Calu3 (cell line): Measurements from ENCODE around the gene C16orf92. TPM values are rescaled to one million over a fixed set of nuclear protein-coding genes. Genes with fewer than 3 reads are reported as not detected.

ENCODE experiments used
- BruUV-seq: library from RNA; stranded (reverse); fragments of 400-500 nt; replicated peaks from 2 replicates; lab custom pipeline; 2021; lab: Mats Ljungman, UMichigan
- CTCF ChIA-PET: fragments of 300-600 bp; sonication (Branson Sonifier 250); formaldehyde crosslinking; loops from one replicate; lab custom pipeline; 2022; ENCODE audit warnings: antibody characterized with exemption; lab: Charles Lee
- DNase-seq: peaks from one replicate; pipeline ENCODE4 v3.0.0; 2022
- H3K27ac Mint-ChIP-seq: one replicate; pipeline ENCODE4 v1.8.0; 2022; ENCODE audit warnings: mixed read lengths; ENCODE audit not compliant: unreplicated experiment
- H3K27me3 Mint-ChIP-seq: one replicate; pipeline ENCODE4 v1.8.0; 2022; ENCODE audit warnings: mixed read lengths; ENCODE audit not compliant: unreplicated experiment
- H3K36me3 Mint-ChIP-seq: one replicate; pipeline ENCODE4 v1.8.0; 2022; ENCODE audit warnings: mild to moderate bottlenecking, moderate library complexity, mixed read lengths; ENCODE audit not compliant: insufficient read depth, unreplicated experiment
- H3K4me1 Mint-ChIP-seq: one replicate; pipeline ENCODE4 v1.8.0; 2022; ENCODE audit warnings: mild to moderate bottlenecking, low read depth, mixed read lengths; ENCODE audit not compliant: unreplicated experiment
- H3K4me3 Mint-ChIP-seq: one replicate; pipeline ENCODE4 v1.8.0; 2022; ENCODE audit warnings: mild to moderate bottlenecking, low read depth, moderate library complexity, mixed read lengths; ENCODE audit not compliant: unreplicated experiment
- H3K9me3 Mint-ChIP-seq: one replicate; pipeline ENCODE4 v1.8.0; 2022; ENCODE audit warnings: low read depth, mixed read lengths; ENCODE audit not compliant: unreplicated experiment
- CTCF ChIP-seq: fragments of 200-600 bp; IDR thresholded peaks from one replicate; pipeline ENCODE4 v1.8.0; 2022; ENCODE audit warnings: antibody characterized with exemption; ENCODE audit not compliant: unreplicated experiment
- intact Hi-C: fragments of 100-400 bp; cut with micrococcal nuclease; formaldehyde crosslinking; loops from one replicate; pipeline ENCODE4 v1.10.0; 2022; ENCODE audit not compliant: unreplicated experiment
- total RNA-seq: library from RNA; stranded (reverse); gene quantifications from 2 replicates; pipeline ENCODE4 v1.2.3, GENCODE V29; 2022

The C16orf92 gene
- total RNA-seq, 1 experiment from 2014 or later = not detected

- DNase-seq = no peak
- H3K27me3 Mint-ChIP-seq = no peaks in the 10 kb centered on the region
- CTCF ChIA-PET = interaction anchor here (1.2 kb wide), 1 partner anchor 12 kb away, joined by 3 read pairs; no protein-coding TSS in a partner anchor
- TF ChIP-seq CTCF = no peak
- no peaks in the 10 kb centered on the region for H3K4me1 Mint-ChIP-seq
- H3K4me3 Mint-ChIP-seq = no peak overlapping the region
- no TSS peak for BruUV-seq
- no peak overlapping the region for H3K27ac Mint-ChIP-seq
- intact Hi-C loops = no loop called here
- H3K36me3 Mint-ChIP-seq = peaks cover 44% of the 10 kb centered on the region
- no peaks in the 10 kb centered on the region for H3K9me3 Mint-ChIP-seq
Observed at GRCh38 chr16:29987371-29988085, 35.5 kb upstream of the C16orf92 start.

- intact Hi-C loops = no loop called here
- BruUV-seq = no TSS peak
- DNase-seq = no peak
- Mint-ChIP-seq H3K27ac (no peak overlapping the region), H3K27me3 (no peaks in the 10 kb centered on the region), H3K36me3 (peaks cover 41% of the 10 kb centered on the region), H3K4me1 (no peaks in the 10 kb centered on the region), H3K4me3 (no peak overlapping the region), H3K9me3 (no peaks in the 10 kb centered on the region)
- no peak for TF ChIP-seq CTCF
- CTCF ChIA-PET = interaction anchor here (1.2 kb wide), 1 partner anchor 13 kb away, joined by 3 read pairs; no protein-coding TSS in a partner anchor
Observed at GRCh38 chr16:29988346-29989075, 34.5 kb upstream of the C16orf92 start.

- DNase-seq = no peak
- Mint-ChIP-seq H3K27me3 (no peaks in the 10 kb centered on the region), H3K9me3 (no peaks in the 10 kb centered on the region), H3K4me3 (no peak overlapping the region), H3K4me1 (peaks cover 7% of the 10 kb centered on the region), H3K27ac (no peak overlapping the region), H3K36me3 (peaks cover 39% of the 10 kb centered on the region)
- no TSS peak for BruUV-seq
- intact Hi-C loops = no loop called here
- no peak for TF ChIP-seq CTCF
- CTCF ChIA-PET = interaction anchor here (0.8 kb wide), 1 partner anchor 135 kb away, joined by 17 read pairs; no protein-coding TSS in a partner anchor
Observed at GRCh38 chr16:29989111-29989858, 33.7 kb upstream of the C16orf92 start.

- no TSS peak for BruUV-seq
- Mint-ChIP-seq H3K27me3 (no peaks in the 10 kb centered on the region), H3K36me3 (peaks cover 47% of the 10 kb centered on the region), H3K27ac (no peak overlapping the region), H3K4me3 (no peak overlapping the region), H3K9me3 (no peaks in the 10 kb centered on the region), H3K4me1 (peaks cover 14% of the 10 kb centered on the region)
- no peak for TF ChIP-seq CTCF
- no peak for DNase-seq
- CTCF ChIA-PET = interaction anchor here (0.6 to 0.8 kb wide), 2 partner anchors 51 to 136 kb away, joined by 6 to 17 read pairs; no protein-coding TSS in a partner anchor
- intact Hi-C loops = no loop called here
Observed at GRCh38 chr16:29990034-29990433, 33.0 kb upstream of the C16orf92 start.
